H1 (cell line): ENCODE results near the gene ABI1.

ENCODE experiments used
- BRCA1 ChIP-seq: IDR thresholded peaks from 2 replicates; pipeline ENCODE4 v1.6.1; 2012; ENCODE audit warnings: low read depth, low read length, improper control_type of control experiment
- CEBPB ChIP-seq: IDR thresholded peaks from 2 replicates; pipeline ENCODE4 v1.6.1; 2012; ENCODE audit warnings: low read depth, low read length
- CHD1 ChIP-seq: IDR thresholded peaks from 2 replicates; pipeline ENCODE4 v1.6.1; 2012; ENCODE audit warnings: low read depth, low read length, improper control_type of control experiment
- CTCF ChIP-seq, 3 experiments: IDR thresholded peaks; 1 replicate in 2 of 3; 2 replicates in 1 of 3; pipeline versions ENCODE4 v1.5.1 to v1.6.1; 2011; ENCODE audit warnings: low read length in 3 of 3, mild to moderate bottlenecking in 3 of 3, inconsistent platforms in 2 of 3, low read depth in 1 of 3, moderate library complexity in 1 of 3; ENCODE audit not compliant: insufficient read depth in 1 of 3; ENCODE audit errors: control extremely low read depth in 1 of 3
- EP300 ChIP-seq, 2 experiments: IDR thresholded peaks; 1 replicate in 1 of 2; 2 replicates in 1 of 2; pipeline ENCODE4 v1.6.1; 2011 to 2012; ENCODE audit warnings: low read depth in 2 of 2, low read length in 2 of 2, mild to moderate bottlenecking in 2 of 2, borderline replicate concordance in 1 of 2, inconsistent platforms in 1 of 2, moderate library complexity in 1 of 2
- EZH2 ChIP-seq: fragments of 200-600 bp; sonication (generic); IDR thresholded peaks from 2 replicates; pipeline ENCODE4 v1.7.1; 2012; ENCODE audit warnings: low read depth, mild to moderate bottlenecking, moderate library complexity, low read length, inconsistent platforms; ENCODE audit not compliant: severe bottlenecking
- SIN3A ChIP-seq, 2 experiments: IDR thresholded peaks in 1 of 2; conservative IDR thresholded peaks in 1 of 2; 2 replicates each; pipeline ENCODE4 v1.6.1; 2011 to 2012; ENCODE audit warnings: low read length in 2 of 2, improper control_type of control experiment in 1 of 2, low read depth in 1 of 2, mild to moderate bottlenecking in 1 of 2

- no peak for TF ChIP-seq SIN3A (conservative IDR thresholded peaks at IDR 0.05 in 1 of 2, IDR thresholded peaks at IDR 0.05 in 1 of 2; ENCODE audit: low read depth in 1 of 2, low read length in 2 of 2)
- TF ChIP-seq EP300 (IDR thresholded peaks at IDR 0.05; ENCODE audit: borderline replicate concordance in 1 of 2, low read depth in 2 of 2, low read length in 2 of 2) = no peak
- no peak for TF ChIP-seq BRCA1
- TF ChIP-seq CTCF (IDR thresholded peaks at IDR 0.05; ENCODE audit: control extremely low read depth in 1 of 3, insufficient read depth in 1 of 3, low read depth in 1 of 3, low read length in 3 of 3) = no peak
- TF ChIP-seq CHD1 = no peak
- no peak for TF ChIP-seq CEBPB
- no peak for TF ChIP-seq EZH2
These were observed 79.0 kb downstream of the ABI1 start for GRCh38 chr10:26781797-26782196.
